Gastroesophageal sphincter (tissue), 4 donors: Measurements from ENCODE around the gene GRID1. TPM values are rescaled to one million over a fixed set of nuclear protein-coding genes. Genes with fewer than 3 reads are reported as not detected.

Experiments used
- ATAC-seq: fragments of 150-250 bp; one replicate; pipeline ENCODE4 v1.9.1; 2016; ENCODE audit warnings: mild to moderate bottlenecking, moderate library complexity
- H3K27ac ChIP-seq, 4 donors: fragments of 200-600 bp; sonication (generic) in 3 of 4; 1 replicate in 3 of 4; 2 replicates in 1 of 4; pipeline ENCODE4 v1.5.1; 2016 to 2019
- H3K27me3 ChIP-seq: fragments of 200-600 bp; sonication (generic); one replicate; pipeline ENCODE4 v1.5.1; 2019
- H3K36me3 ChIP-seq, 2 donors: fragments of 200-600 bp; sonication (generic); one replicate each; pipeline ENCODE4 v1.5.1; 2019; ENCODE audit warnings: control low read depth in 1 of 2
- H3K4me1 ChIP-seq, 3 donors: fragments of 200-600 bp; sonication (generic); 1 replicate in 2 of 3; 2 replicates in 1 of 3; pipeline ENCODE4 v1.5.1; 2016 to 2019; ENCODE audit warnings: control low read depth in 2 of 3
- H3K4me3 ChIP-seq, 2 donors: fragments of 200-600 bp; sonication (generic); one replicate each; pipeline ENCODE4 v1.5.1; 2019; ENCODE audit warnings: mild to moderate bottlenecking in 1 of 2, moderate library complexity in 1 of 2
- H3K9me3 ChIP-seq, 3 donors: fragments of 200-600 bp; sonication (generic); one replicate each; pipeline ENCODE4 v1.5.1; 2017 to 2019; ENCODE audit warnings: control low read depth in 2 of 3
- EP300 ChIP-seq: sonication (generic); formaldehyde crosslinking; IDR thresholded peaks from one replicate; pipeline ENCODE4 v1.6.1; 2017; ENCODE audit warnings: antibody characterized with exemption, mild to moderate bottlenecking
- POLR2A ChIP-seq, 2 donors: fragments of 450-650 bp; IDR thresholded peaks; one replicate each; pipeline ENCODE4 v1.6.1; 2017; ENCODE audit warnings: antibody characterized with exemption in 2 of 2, mild to moderate bottlenecking in 2 of 2, moderate library complexity in 1 of 2
- POLR2AphosphoS5 ChIP-seq: sonication (generic); formaldehyde crosslinking; IDR thresholded peaks from one replicate; pipeline ENCODE4 v1.6.1; 2017; ENCODE audit warnings: antibody characterized with exemption
- WGBS, 2 donors: methylation state at CpG; one replicate each; pipeline ENCODE4 v1.1.5; 2018; ENCODE audit warnings: low coverage in 1 of 2; 5-methylcytosine and 5-hydroxymethylcytosine counted together
- total RNA-seq, 4 donors: library from RNA; depleted of rRNA; stranded (reverse); fragments of >200 nt; gene quantifications; one replicate each; pipeline ENCODE4 v1.1.0, GENCODE V29; 2016
- TF ChIP-seq, protein P1 (sequence below), 4 experiments: fragments of 200-600 bp in 2 of 4; fragments of 450-650 bp in 2 of 4; sonication (generic) in 1 of 4; IDR thresholded peaks; one replicate each; pipeline ENCODE4 v1.5.1; 2017 to 2019; ENCODE audit warnings: antibody characterized with exemption in 4 of 4, mild to moderate bottlenecking in 2 of 4, moderate library complexity in 2 of 4

The GRID1 gene
- total RNA-seq, 4 donors from 2014 or later, result 1.2 to 2.7 (median 1.7) TPM

DNA sequence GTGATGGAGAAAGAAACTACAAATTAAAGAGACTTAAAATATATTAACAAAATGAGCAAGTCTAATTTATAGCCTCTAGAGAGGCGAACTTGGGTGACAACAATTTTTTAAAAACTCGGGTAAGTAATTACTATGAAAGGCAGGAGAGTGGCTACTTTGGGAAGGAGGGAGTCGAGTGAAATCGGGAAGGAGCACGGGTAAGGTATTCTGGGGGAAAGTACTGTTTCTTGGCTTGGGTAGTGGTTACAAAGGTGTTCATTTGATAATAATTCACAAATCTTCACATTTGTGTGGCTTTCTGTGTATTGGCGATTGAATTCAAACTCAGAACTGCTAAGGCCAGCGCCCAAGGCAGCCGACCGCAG is 32.9 kb upstream of the GRID1 start:
- ATAC-seq, result no peak
- WGBS, 2 donors, result 34 to 47% methylated on average over 5 to 6 of the region's 9 CpGs
- TF ChIP-seq, protein P1, sequence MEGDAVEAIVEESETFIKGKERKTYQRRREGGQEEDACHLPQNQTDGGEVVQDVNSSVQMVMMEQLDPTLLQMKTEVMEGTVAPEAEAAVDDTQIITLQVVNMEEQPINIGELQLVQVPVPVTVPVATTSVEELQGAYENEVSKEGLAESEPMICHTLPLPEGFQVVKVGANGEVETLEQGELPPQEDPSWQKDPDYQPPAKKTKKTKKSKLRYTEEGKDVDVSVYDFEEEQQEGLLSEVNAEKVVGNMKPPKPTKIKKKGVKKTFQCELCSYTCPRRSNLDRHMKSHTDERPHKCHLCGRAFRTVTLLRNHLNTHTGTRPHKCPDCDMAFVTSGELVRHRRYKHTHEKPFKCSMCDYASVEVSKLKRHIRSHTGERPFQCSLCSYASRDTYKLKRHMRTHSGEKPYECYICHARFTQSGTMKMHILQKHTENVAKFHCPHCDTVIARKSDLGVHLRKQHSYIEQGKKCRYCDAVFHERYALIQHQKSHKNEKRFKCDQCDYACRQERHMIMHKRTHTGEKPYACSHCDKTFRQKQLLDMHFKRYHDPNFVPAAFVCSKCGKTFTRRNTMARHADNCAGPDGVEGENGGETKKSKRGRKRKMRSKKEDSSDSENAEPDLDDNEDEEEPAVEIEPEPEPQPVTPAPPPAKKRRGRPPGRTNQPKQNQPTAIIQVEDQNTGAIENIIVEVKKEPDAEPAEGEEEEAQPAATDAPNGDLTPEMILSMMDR (IDR thresholded peaks at IDR 0.05), result no peak
- TF ChIP-seq POLR2A (IDR thresholded peaks at IDR 0.05) (no peak), POLR2AphosphoS5 (no peak), EP300 (no peak)
- H3K9me3 ChIP-seq, result no peaks in the 10 kb centered on the region
- peak overlapping the region in 1 of 2 donors; percentile 57 for H3K4me3 ChIP-seq
- H3K4me1 ChIP-seq, result peaks cover 0 to 39% (median 19%) of the 10 kb centered on the region in 3 donors
- H3K27me3 ChIP-seq, result no peaks in the 10 kb centered on the region
- no peaks in the 10 kb centered on the region for H3K36me3 ChIP-seq
- H3K27ac ChIP-seq, result peak overlapping the region; percentile 44 to 90 (median 84)

GRCh38 chr10:86397120-86397519 is 30.5 kb upstream of the GRID1 start:
- TF ChIP-seq, protein P1 (IDR thresholded peaks at IDR 0.05), result no peak
- TF ChIP-seq POLR2A (IDR thresholded peaks at IDR 0.05), result no peak
- TF ChIP-seq EP300, result no peak
- no peak for TF ChIP-seq POLR2AphosphoS5
- WGBS, 2 donors, result 88 to 94% methylated on average over 3 to 4 of the region's 7 CpGs

GRCh38 chr10:86393862-86394455 is 27.4 kb upstream of the GRID1 start:
- Histone ChIP-seq H3K4me3 (no peak overlapping the region), H3K9me3 (no peaks in the 10 kb centered on the region), H3K4me1 (peaks cover 0 to 9% (median 6%) of the 10 kb centered on the region in 3 donors), H3K27me3 (peaks cover 41% of the 10 kb centered on the region), H3K36me3 (no peaks in the 10 kb centered on the region), H3K27ac (no peak overlapping the region)
- no peak for ATAC-seq
- no peak for TF ChIP-seq EP300
- no peak for TF ChIP-seq POLR2AphosphoS5
- no peak for TF ChIP-seq POLR2A (IDR thresholded peaks at IDR 0.05)
- TF ChIP-seq, protein P1 (IDR thresholded peaks at IDR 0.05), result no peak
- WGBS, 2 donors, result 54 to 59% methylated on average over 8 to 10 of the region's 10 CpGs

More at GRCh38 chr10:86397120-86397519, 30.5 kb upstream of the GRID1 start:
- Histone ChIP-seq H3K4me3 (no peak overlapping the region), H3K9me3 (no peaks in the 10 kb centered on the region), H3K4me1 (peaks cover 0 to 29% (median 18%) of the 10 kb centered on the region in 3 donors), H3K36me3 (no peaks in the 10 kb centered on the region), H3K27me3 (peaks cover 11% of the 10 kb centered on the region), H3K27ac (no peak overlapping the region)
- no peak for ATAC-seq

DNA sequence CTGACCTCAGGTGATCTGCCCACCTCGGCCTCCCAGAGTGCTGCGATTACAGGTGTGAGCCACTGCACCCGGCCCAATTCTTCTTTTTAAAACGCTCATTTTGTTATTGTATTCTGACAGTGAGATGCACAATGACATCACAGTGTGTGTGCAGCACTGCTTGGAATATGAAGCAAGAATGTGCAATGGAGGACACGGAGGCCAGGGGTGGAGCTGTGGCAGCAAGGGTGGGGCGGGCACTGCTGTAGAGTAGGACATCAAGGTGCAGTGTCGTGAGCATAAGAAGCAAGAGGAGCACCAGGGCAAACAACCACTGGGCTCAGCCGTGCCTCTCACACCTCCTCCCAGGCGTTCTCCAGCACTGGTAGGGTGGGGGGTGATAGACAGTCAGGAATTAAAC is 26.8 kb upstream of the GRID1 start:
- WGBS, 2 donors, result 69% methylated on average over 5 of the region's 9 CpGs
- ATAC-seq, result no peak
- Histone ChIP-seq H3K36me3 (no peaks in the 10 kb centered on the region), H3K27me3 (peaks cover 44% of the 10 kb centered on the region), H3K4me3 (no peak overlapping the region), H3K4me1 (peaks cover 0 to 10% (median 6%) of the 10 kb centered on the region in 3 donors), H3K9me3 (no peaks in the 10 kb centered on the region), H3K27ac (no peak overlapping the region)
- TF ChIP-seq POLR2A (IDR thresholded peaks at IDR 0.05) (no peak), EP300 (no peak), POLR2AphosphoS5 (no peak)
- TF ChIP-seq, protein P1 (IDR thresholded peaks at IDR 0.05), result no peak

GRCh38 chr10:86392723-86393094 is 26.1 kb upstream of the GRID1 start:
- no peak overlapping the region for H3K27ac ChIP-seq
- TF ChIP-seq, protein P1 (IDR thresholded peaks at IDR 0.05), result no peak
- TF ChIP-seq EP300, result no peak
- no peak for TF ChIP-seq POLR2A (IDR thresholded peaks at IDR 0.05)
- TF ChIP-seq POLR2AphosphoS5, result no peak
- H3K4me1 ChIP-seq, result peaks cover 0 to 10% (median 6%) of the 10 kb centered on the region in 3 donors
- no peaks in the 10 kb centered on the region for H3K9me3 ChIP-seq
- H3K36me3 ChIP-seq, result no peaks in the 10 kb centered on the region
- ATAC-seq, result no peak
- no peak overlapping the region for H3K4me3 ChIP-seq
- H3K27me3 ChIP-seq, result peaks cover 51% of the 10 kb centered on the region
- WGBS, 2 donors, result 65 to 70% methylated on average over 3 to 6 of the region's 7 CpGs
